ENCODE measurements around the gene PTTG2.

The PTTG2 gene

DNA sequence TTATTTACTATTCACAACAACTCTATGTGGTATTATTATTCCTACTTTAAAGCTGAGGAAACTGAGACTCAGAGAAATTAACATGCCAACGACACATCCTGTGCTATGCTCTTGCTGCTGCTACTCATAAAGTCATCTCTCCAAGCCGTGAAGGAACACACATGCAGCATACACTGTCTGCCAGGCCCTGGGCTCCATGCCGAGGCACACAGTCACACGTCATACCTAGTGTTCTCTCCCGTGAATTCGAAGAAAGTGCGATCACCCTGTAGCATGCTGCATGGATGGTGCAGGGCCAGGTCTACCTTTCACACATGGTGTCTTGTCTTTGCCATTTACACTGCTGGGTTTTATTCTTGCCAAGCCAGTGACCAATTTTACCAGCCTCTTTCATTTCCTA is 35.3 kb upstream of the PTTG2 start:
- TF ChIP-seq, protein P1, sequence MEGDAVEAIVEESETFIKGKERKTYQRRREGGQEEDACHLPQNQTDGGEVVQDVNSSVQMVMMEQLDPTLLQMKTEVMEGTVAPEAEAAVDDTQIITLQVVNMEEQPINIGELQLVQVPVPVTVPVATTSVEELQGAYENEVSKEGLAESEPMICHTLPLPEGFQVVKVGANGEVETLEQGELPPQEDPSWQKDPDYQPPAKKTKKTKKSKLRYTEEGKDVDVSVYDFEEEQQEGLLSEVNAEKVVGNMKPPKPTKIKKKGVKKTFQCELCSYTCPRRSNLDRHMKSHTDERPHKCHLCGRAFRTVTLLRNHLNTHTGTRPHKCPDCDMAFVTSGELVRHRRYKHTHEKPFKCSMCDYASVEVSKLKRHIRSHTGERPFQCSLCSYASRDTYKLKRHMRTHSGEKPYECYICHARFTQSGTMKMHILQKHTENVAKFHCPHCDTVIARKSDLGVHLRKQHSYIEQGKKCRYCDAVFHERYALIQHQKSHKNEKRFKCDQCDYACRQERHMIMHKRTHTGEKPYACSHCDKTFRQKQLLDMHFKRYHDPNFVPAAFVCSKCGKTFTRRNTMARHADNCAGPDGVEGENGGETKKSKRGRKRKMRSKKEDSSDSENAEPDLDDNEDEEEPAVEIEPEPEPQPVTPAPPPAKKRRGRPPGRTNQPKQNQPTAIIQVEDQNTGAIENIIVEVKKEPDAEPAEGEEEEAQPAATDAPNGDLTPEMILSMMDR (IDR thresholded peaks at IDR 0.05; ENCODE audit: insufficient read depth, low read length, poor library complexity, severe bottlenecking): no peak
- no peaks in the 10 kb centered on the region for H3K36me3 ChIP-seq (ENCODE audit: control insufficient read depth, insufficient read depth, low read length)
- no peak overlapping the region for H3K4me3 ChIP-seq (replicated peaks; ENCODE audit: low read depth, low read length)
- DNase-seq (ENCODE audit: extremely low read depth, insufficient read length): no peak
- no peaks in the 10 kb centered on the region for H3K27me3 ChIP-seq (replicated peaks; ENCODE audit: control insufficient read depth, insufficient read depth, low read length)

DNA sequence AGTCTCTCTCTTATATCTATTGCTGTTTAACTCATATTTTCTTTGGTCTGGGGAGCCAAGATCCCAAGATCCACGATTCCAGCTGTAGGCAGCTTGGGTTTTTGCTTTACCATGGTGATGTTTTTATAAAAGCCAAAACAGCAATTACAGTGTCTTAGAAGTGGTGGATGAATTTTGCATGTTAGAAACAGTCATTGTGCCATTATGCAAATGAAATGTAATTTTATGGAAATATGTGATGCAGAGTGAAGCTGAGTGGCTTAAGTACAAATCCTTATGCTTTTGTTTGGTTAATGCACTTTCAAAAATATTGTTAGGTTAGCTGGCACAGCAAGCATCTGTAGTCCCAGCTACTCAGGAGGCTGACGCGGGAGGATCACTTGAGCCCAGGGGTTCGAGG is 32.8 kb upstream of the PTTG2 start:
- no peaks in the 10 kb centered on the region; the same call in 1 of the 2 replicates for H3K36me3 ChIP-seq (ENCODE audit: control insufficient read depth, insufficient read depth, low read length)
- DNase-seq (ENCODE audit: extremely low read depth, insufficient read length): no peak
- H3K27me3 ChIP-seq (replicated peaks; ENCODE audit: control insufficient read depth, insufficient read depth, low read length): no peaks in the 10 kb centered on the region
- no peak overlapping the region for H3K4me3 ChIP-seq (replicated peaks; ENCODE audit: low read depth, low read length)
- TF ChIP-seq, protein P1 (IDR thresholded peaks at IDR 0.05; ENCODE audit: insufficient read depth, low read length, poor library complexity, severe bottlenecking): no peak

DNA sequence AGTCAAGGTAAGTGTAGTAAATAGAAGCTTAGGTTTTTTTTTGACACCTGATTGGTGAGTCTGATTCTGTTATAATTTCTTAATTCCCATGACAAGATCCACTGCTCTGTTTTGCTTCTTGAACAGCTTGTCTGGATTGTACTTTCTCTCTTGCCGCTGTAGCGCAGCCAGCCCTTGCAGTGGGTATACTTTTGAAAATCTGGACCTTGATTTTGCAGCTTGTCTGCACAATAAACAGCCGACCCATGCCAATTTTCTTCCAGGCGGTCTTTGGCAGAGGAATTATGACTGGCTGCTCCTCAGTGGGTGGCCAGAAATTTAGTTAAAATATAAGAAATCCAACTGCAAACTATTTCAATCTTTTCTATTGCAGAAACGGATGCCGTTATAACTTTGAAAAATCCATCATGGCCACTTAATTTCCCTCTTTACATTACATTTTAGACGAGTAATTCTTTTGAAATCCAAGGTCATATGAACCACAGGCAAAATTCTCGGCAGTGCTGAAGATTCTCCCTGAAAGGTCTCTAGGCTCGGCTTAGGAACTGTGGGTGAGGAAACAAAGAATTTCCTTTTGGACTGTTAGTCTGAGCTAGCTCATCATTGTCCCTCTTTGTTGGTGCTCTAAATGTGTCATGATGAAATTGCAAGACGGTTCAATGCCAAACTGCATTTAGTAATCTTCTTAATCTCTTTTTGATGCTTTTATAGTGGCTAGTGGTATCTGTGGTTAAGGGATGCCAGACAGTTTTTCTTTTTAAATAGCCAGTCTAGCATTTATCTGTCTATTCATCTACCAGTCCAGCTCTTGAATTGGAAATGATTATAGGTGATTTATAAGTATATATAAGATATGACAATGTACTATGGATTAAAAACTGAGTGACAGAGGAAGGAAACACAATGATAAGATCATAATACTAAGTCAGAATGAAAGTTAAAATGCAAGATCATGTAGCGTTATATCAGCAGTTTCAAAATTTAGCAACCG is 31.5 kb upstream of the PTTG2 start:
- no peak for DNase-seq (ENCODE audit: extremely low read depth, insufficient read length)
- H3K36me3 ChIP-seq (ENCODE audit: control insufficient read depth, insufficient read depth, low read length): no peaks in the 10 kb centered on the region; the same call in 1 of the 2 replicates
- H3K27me3 ChIP-seq (replicated peaks; ENCODE audit: control insufficient read depth, insufficient read depth, low read length): no peaks in the 10 kb centered on the region
- no peak overlapping the region for H3K4me3 ChIP-seq (replicated peaks; ENCODE audit: low read depth, low read length)
- TF ChIP-seq, protein P1 (IDR thresholded peaks at IDR 0.05; ENCODE audit: insufficient read depth, low read length, poor library complexity, severe bottlenecking): no peak

DNA sequence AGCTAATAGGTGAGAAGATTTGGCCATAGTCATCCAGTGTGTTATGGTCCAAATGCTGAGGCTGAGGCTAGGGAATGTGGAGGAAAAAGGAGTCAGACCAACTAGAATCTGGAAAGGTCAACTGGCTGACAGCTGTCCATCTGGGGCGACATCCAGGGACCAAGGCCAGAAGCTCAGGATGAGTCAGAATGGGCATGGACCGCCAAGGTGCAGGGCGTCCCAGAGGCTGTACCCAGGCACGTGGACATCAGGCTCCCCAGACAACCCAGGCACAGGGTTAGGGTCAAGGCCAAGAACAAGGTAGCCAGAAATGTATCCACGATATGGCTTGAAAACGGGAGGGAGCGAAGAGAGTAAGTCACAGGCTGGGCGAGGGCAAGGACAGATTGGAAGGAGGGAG is 26.1 kb upstream of the PTTG2 start:
- H3K27me3 ChIP-seq (replicated peaks; ENCODE audit: control insufficient read depth, insufficient read depth, low read length): no peaks in the 10 kb centered on the region
- TF ChIP-seq, protein P1 (IDR thresholded peaks at IDR 0.05; ENCODE audit: insufficient read depth, low read length, poor library complexity, severe bottlenecking): no peak
- H3K36me3 ChIP-seq (ENCODE audit: control insufficient read depth, insufficient read depth, low read length): peaks cover 4% of the 10 kb centered on the region
- H3K4me3 ChIP-seq (replicated peaks; ENCODE audit: low read depth, low read length): no peak overlapping the region
- no peak for DNase-seq (ENCODE audit: extremely low read depth, insufficient read length)

DNA sequence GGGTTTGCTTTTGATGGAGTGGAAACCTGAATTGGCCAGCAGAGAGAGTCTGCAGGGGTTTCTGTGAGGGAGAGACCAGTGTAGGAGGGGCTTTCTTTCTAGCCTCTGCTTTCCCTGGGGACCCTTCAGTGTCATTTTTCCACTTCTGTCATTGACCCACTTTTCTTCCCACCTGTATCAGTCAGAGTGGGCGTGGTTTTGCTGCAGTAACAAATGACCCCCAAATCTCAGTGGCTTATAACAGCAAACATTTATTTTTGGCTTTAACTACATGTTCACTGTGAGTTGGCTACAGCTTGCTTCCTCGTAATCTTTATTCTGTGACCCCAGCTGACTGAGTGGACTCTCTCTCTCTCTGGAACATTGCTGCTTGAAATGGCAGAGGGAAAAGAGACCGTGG is 25.6 kb upstream of the PTTG2 start:
- H3K27me3 ChIP-seq (replicated peaks; ENCODE audit: control insufficient read depth, insufficient read depth, low read length): no peaks in the 10 kb centered on the region
- peaks cover 4% of the 10 kb centered on the region for H3K36me3 ChIP-seq (ENCODE audit: control insufficient read depth, insufficient read depth, low read length)
- TF ChIP-seq, protein P1 (IDR thresholded peaks at IDR 0.05; ENCODE audit: insufficient read depth, low read length, poor library complexity, severe bottlenecking): no peak
- no peak overlapping the region for H3K4me3 ChIP-seq (replicated peaks; ENCODE audit: low read depth, low read length)
- DNase-seq (ENCODE audit: extremely low read depth, insufficient read length): no peak
